Activated gamma-delta T cell treated with Interleukin-2 at 50 U/mL for 16 hours (primary cell): Measurements from ENCODE around the gene DIDO1.
A peak's percentile ranks its signal among the peaks of the same experiment; 100 is the strongest.

Experiments used
- DNase-seq: peaks from one replicate; pipeline ENCODE4 v3.0.0-alpha.2; 2020

Gene DIDO1

GRCh38 chr20:62926229-62927127 lies at the start of gene DIDO1:
TSS of gene DIDO1 (minus strand) at chr20:62926505.
- peak; percentile 89 for DNase-seq

GRCh38 chr20:62975251-62975760 lies 49.0 kb upstream of the DIDO1 start:
- DNase-seq = no peak

GRCh38 chr20:62972845-62973745 lies 46.8 kb upstream of the DIDO1 start:
- DNase-seq = no peak

GRCh38 chr20:62971950-62972844 lies 45.9 kb upstream of the DIDO1 start:
- DNase-seq = peak; percentile 81

- no peak for DNase-seq
Measured at GRCh38 chr20:62971211-62971949, 45.1 kb upstream of the DIDO1 start.

GRCh38 chr20:62970307-62971210 lies 44.3 kb upstream of the DIDO1 start:
- no peak for DNase-seq

- DNase-seq = no peak
Measured at GRCh38 chr20:62969939-62970306, 43.6 kb upstream of the DIDO1 start.

GRCh38 chr20:62969179-62969760 lies 43.0 kb upstream of the DIDO1 start:
- no peak for DNase-seq

GRCh38 chr20:62968378-62969178 lies 42.3 kb upstream of the DIDO1 start:
- DNase-seq = no peak

- DNase-seq = no peak
Measured at GRCh38 chr20:62967628-62968351, 41.5 kb upstream of the DIDO1 start.

GRCh38 chr20:62967149-62967501 lies 40.8 kb upstream of the DIDO1 start:
- DNase-seq = no peak

- no peak for DNase-seq
Measured at GRCh38 chr20:62966212-62967148, 40.2 kb upstream of the DIDO1 start.

GRCh38 chr20:62965363-62965771 lies 39.1 kb upstream of the DIDO1 start:
- no peak for DNase-seq

- no peak for DNase-seq
Measured at GRCh38 chr20:62964700-62965099, 38.4 kb upstream of the DIDO1 start.

- DNase-seq = no peak
Measured at GRCh38 chr20:62963614-62964397, 37.5 kb upstream of the DIDO1 start.

GRCh38 chr20:62962891-62963613 lies 36.7 kb upstream of the DIDO1 start:
- DNase-seq = no peak
